Endothelial cell of umbilical vein (primary cell): ENCODE measurements around the gene TBC1D14.

ENCODE experiments used
- CTCF ChIP-seq, 2 donors: IDR thresholded peaks; 1 replicate in 1 of 2; 2 replicates in 1 of 2; pipeline ENCODE4 v1.5.1; 2011; ENCODE audit warnings: low read length in 2 of 2, mild to moderate bottlenecking in 2 of 2, moderate library complexity in 2 of 2, control low read depth in 1 of 2, inconsistent platforms in 1 of 2, low read depth in 1 of 2; ENCODE audit not compliant: insufficient read depth in 1 of 2; ENCODE audit errors: extremely low read depth in 1 of 2
- EZH2 ChIP-seq: IDR thresholded peaks from 2 replicates; pipeline ENCODE4 v1.6.1; 2012; ENCODE audit warnings: borderline replicate concordance, low read depth, mild to moderate bottlenecking, moderate library complexity, low read length, inconsistent platforms; ENCODE audit not compliant: severe bottlenecking
- JUN ChIP-seq: IDR thresholded peaks from 2 replicates; pipeline ENCODE4 v1.6.1; 2011; ENCODE audit warnings: borderline replicate concordance, low read depth; ENCODE audit not compliant: insufficient read length, insufficient read depth
- MAX ChIP-seq: IDR thresholded peaks from 2 replicates; pipeline ENCODE4 v1.6.1; 2011; ENCODE audit not compliant: insufficient read depth, insufficient read length
- POLR2A ChIP-seq: IDR thresholded peaks from 2 replicates; pipeline ENCODE4 v1.6.1; 2012; ENCODE audit warnings: low read depth, mild to moderate bottlenecking, control low read depth, low read length
- POLR2AphosphoS5 ChIP-seq: IDR thresholded peaks from 2 replicates; pipeline ENCODE4 v1.6.1; 2012; ENCODE audit warnings: low read depth, mild to moderate bottlenecking, control low read depth, low read length, moderate library complexity; ENCODE audit not compliant: insufficient read depth

- TF ChIP-seq CTCF (IDR thresholded peaks at IDR 0.05; ENCODE audit: extremely low read depth in 1 of 2, insufficient read depth in 1 of 2, low read depth in 1 of 2, low read length in 2 of 2) (no peak), POLR2A (no peak), MAX (no peak), POLR2AphosphoS5 (no peak), EZH2 (no peak), JUN (no peak)
Observed at GRCh38 chr4:6948134-6948460, 38.5 kb downstream of the TBC1D14 start.
